Bone marrow (tissue), 2 donors: ENCODE data around the gene LRRC41.
A peak's percentile ranks its signal among the peaks of the same experiment; 100 is the strongest.
"Not testable (repeated sequence)": the region's sequence is repeated elsewhere in the genome, so short reads cannot be mapped to it uniquely, and the experiment has no call there.

Source experiments
- DNase-seq, 2 donors: peaks; one replicate each; lab custom pipeline; 2025; lab: John Stamatoyannopoulos, UW

The LRRC41 gene

DNA sequence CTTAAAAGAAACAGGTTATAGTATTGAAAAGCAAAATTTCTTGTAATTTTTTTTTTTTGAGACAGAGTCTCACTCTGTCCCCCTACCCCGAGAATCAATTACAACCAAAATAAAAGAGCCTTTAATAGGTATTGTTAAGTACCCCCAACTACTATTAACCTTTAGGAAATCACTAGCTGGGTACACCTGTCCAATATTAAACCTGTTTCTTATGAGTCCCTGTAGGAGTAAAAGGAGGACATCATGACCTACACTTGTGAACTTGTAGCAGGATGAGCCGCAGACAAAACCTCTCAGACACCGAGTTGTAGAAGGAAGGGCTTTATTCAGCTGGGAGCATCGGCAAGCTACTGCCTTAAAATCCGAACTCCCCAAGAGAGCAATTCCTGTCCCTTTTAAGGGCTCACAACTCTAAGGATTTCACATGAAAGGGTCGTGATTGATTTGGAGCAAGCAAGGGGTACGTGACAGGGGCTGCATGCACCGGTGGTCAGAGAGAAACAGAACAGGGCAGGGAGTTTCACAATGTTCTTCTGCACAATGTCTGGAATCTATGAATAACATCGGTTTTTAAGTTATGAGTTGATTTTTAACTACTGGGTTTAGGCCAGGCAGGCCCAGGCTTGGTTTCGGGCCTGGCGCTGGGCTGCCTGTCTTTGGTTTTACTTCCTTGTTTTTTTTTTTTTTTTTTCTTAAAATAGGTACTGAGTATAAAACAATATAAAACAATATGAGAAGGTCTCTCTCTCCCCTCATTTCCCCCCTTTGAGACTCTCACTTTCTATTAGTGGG is 22.1 kb upstream of the LRRC41 start:
- not testable (repeated sequence) for DNase-seq

DNA sequence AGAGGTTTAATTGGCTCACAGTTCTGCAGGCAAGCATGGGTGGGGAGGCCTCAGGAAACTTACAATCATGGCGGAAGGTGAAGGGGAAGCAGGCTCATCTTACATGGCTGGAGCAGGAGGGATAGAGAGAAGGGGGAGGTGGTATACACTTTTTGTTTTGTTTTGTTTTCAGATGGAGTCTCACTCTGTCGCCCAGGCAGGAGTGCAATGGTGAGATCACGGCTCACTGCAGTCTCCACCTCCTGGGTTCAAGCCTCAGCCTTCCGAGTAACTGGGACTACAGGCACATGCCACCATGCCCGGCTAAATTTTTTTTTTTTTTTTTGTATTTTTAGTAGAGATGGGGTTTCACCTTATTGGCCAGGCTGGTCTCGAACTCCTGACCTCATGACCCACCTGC is 18.8 kb upstream of the LRRC41 start:
- DNase-seq, result not testable (repeated sequence)

DNA sequence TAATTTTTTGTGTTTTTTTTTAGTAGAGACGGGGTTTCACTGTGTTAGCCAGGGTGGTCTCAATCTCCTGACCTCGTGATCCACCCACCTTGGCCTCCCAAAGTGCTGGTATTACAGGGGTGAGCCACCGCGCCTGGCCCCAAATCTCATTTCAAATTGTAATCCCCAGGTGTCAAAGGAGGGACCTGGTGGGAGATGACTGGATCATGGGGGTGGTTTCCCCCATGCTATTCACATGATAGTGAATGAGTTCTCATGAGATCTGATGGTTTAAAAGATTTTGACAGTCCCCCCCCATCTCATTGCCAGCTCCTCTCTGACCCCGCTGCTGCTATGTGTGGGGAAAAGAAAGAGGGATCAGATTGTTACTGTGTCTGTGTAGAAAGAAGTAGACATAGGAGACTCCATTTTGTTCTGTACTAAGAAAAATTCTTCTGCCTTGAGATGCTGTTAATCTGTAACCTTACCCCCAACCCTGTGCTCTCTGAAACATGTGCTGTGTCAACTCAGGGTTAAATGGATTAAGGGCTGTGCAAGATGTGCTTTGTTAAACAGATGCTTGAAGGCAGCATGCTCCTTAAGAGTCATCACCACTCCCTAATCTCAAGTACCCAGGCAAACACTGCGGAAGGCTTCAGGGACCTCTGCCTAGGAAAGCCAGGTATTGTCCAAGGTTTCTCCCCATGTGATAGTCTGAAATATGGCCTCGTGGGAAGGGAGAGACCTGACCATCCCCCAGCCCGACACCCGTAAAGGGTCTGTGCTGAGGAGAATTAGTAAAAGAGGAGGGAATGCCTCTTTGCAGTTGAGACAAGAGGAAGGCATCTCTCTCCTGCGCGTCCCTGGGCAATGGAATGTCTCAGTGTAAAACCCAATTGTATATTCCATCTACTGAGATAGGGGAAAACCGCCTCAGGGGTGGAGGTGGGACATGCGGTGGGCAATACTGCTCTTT is 16.8 kb upstream of the LRRC41 start:
- DNase-seq, result not testable (repeated sequence)

DNA sequence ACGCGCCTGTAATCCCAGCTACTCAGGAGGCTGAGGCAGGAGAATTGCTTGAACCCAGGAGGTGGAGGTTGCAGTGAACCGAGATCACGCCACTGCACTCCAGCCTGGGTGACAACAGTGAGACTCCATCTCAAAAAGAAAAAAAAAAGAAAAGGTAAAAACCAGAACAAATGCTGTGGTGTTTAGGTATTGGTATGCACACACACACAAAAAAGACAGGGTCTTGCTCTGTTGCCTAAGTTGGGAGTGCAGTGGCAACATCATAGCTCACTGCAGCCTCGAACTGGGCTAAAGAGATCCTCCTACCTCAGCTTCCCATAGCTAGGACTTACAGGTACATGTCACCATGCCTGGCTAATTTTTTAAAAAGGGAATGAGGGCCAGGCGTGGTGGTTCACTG is 15.9 kb upstream of the LRRC41 start:
- not testable (repeated sequence) for DNase-seq

DNA sequence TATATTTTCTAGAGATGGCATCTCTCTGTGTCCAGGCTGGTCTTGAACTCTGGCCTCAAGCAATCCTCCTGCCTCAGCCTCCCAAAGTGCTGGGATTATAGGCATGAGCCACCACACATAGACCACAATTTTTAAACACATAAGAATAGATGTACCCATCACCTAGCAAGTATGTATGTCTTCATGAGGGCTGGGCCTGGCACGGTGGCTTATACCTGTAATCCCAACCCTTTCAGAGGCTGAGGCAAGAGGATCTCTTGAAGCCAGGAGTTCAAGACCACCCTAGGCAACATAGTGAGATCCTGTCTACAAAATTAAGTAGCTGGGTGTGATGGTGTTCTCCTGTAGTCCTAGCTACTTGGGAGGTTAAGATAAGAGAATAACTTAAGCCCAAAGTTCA is 13.9 kb upstream of the LRRC41 start:
- DNase-seq, result no peak

DNA sequence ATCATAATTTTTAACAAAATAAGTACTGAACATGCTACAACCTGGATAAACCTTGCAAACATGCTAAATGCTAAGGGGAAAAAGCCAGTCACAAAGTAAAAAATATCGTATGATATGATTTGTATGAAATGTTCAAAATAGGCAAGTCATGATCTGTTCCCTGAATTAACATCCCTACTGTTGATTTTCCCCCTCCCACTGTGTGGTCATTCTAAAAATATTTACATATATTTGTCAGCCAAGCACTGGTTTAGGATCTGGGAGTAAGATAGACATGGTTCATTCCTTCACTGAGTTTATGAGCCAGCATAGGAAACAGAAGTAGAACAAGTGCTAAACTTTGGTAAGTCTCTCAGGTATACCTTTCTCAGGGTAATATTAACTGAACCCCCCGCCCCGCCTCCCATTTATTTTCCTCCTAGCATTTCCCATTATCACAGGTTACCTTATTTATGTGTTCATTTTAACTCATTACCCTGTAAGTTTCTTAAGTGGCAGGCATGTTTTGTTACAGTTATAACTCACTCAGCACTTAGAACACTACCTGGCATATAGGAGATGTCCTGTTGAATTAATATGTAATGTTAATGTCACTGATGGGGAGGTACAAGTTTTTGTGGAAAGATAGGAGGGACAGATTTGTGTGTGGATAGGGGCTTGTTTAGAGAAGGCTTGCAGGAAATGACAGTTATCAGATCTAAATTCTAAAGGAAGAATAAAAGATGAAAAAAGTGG is 12.4 kb upstream of the LRRC41 start:
- DNase-seq, result no peak

DNA sequence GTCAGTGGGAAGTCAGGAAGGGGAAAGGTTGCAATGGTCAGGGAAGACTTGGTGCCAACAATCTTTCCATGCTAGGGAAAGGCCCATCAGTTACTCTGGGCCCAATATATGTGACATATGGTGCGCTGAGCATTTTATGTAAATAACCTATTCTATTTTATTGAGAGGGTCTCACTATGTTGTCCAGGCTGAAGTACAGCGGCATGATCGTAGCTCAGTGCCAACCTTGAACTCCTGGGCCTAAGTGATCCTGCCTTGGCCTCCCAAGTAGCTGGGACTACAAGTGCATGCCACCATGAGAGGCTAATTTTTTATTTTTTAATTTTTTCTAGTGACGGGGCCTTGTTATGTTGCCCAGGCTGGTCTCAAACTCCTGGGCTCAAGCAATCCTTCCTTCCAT is 6.9 kb upstream of the LRRC41 start:
- DNase-seq, result no peak

DNA sequence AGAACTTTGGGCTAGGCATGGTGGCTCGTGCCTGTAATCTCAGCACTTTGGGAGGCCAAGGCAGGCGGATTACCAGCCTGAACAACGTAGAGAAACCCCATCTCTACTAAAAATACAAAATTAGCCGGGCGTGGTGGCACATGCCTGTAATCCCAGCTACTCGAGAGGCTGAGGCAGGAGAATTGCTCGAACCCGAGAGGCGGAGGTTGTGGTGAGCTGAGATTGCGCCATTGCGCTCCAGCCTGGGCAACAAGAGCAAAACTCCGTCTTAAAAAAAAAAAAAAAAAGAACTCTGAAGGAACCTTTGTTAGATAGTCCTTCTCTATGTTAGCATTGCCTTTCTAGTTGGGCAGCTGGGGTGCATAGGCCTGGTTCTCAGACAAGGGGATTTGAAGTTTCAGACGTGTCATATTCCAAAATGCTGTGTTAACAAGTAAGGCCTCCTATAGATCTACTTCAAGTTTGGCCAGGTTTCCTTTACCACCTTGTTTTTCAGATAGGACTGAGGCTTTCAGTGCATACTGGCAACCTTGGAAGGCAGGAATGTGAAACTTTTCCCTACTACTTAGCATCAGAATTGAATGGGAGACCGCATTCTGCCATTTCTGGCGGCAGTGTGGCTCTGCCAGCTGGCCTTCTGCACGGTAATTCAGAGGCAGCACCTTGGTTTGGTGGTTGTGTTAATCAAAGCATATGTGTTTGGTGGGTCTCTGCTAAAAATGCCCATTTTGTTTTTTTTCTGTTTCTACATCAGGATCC is 6.2 kb upstream of the LRRC41 start:
- no peak for DNase-seq

DNA sequence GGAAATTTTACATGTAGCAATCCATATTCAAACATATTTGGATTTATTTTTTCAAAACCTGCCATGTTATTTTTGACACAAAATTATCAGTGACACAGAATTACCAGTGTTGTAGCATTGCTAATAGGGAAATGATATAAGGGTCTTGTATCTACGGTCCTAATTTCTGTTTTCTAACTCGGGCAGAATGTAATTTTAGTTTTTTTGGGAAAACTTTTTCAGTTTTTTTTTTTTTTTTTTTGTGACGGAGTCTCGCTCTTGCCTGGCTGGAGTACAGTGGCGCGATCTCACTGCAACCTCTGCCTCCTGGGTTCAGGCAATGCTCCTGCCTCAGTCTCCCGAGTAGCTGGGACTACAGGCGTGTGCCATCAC is 2.7 kb upstream of the LRRC41 start:
- no peak for DNase-seq

DNA sequence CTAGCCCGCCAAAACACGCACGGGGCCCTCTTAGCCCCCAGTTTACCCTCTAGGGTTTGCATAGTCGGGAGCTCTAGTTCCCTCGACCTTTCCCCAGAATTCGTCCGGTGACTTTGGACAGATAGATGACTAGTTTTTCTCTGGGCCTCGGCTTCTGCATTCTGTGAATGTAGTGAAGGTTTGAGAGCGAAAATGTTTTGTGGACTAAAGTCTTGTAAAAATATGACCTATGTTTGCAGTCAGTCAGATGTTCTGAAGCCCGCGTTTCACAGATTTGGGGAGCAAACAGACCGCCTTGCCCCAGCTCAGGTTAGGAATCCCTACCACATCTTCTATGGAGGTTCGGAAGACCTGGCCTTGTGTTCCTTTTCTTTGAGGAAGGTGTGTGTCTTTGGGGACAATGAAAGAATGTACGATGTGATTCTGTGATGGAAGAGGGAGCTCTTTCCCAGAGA is 483 bp upstream of the LRRC41 start:
- no peak for DNase-seq

DNA sequence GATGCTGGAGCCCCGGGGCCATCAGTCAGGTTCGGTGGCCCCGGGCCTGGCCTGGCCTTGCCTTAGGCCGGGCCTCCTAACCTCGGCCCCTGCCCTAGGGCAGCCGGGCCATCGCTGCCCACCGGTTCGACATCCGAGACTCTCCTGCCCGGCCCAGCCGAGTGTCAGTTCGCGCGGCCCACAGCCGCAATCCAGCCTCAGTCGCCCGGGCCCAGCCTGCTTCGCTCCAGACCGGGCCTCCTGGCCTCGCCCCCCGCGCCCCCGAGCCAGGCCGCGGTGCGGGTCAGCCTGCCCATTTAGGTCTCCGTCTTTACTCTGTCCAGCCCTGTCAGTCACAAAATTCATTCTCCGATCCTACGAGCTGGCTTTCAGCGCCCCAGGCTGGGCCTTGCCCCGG is 777 bp downstream of the LRRC41 start:
- DNase-seq, result no peak

DNA sequence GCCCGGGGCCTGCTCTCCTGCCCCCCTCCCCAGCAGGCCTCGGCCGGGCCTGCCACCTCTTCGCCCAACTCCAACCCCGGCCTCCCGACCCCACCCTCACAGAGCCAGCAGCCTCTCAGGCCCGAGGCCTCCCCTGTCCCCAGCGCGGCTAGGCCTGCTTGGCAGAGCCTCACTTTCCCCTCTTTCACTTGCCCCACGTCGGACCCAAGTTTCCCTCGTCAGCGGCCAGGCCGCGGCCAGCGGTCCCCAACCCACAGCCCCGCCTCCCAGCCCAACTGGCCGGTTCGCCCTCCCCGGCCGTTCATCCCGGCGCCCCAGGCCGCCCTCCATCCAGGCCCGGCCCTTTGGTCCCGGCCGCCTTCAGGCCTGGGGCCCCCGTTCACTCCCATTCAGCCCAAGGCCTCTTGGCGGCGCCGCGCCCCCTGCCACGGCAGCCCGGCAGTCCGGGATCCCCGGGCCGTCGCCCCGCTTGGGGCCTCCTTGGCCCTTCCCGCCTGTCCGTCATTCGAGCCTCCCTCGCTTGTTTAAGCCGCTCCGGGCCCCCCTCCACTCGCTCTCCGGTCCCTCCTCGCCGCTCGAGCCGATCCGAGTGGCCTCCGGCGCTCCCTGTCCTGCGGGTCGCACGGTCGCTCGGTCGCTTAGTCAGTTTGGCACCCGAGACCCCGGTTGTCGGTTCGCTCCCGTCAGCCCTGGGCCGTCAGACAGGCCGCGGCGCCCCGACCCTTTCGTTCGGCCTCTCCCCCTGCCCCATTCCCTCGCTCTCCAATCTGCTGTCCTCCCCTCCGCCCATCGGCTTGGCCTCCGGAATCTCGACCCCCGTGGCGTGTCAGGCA is 1.4 kb downstream of the LRRC41 start:
- peak; percentile 26 to 75 for DNase-seq

DNA sequence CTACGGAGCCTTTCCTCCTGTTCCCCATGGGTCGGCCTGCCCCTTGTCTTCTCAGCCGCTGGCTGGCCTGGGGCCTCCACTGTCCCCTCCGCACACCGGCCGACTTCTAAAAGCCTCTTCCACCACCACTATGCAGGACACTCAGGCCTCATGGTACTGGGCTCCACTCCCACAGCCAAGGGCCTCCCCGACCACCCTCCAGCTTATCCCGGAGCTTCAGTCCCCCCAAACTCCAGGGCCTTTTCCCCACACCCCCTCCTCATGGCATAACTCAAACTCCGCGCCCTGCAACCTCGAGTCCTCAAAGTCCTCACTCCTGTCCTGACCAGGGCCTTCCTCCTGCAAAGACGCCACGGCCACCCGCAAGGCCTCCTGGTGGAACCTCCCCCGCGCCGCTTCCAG is 2.0 kb downstream of the LRRC41 start:
- no peak for DNase-seq

DNA sequence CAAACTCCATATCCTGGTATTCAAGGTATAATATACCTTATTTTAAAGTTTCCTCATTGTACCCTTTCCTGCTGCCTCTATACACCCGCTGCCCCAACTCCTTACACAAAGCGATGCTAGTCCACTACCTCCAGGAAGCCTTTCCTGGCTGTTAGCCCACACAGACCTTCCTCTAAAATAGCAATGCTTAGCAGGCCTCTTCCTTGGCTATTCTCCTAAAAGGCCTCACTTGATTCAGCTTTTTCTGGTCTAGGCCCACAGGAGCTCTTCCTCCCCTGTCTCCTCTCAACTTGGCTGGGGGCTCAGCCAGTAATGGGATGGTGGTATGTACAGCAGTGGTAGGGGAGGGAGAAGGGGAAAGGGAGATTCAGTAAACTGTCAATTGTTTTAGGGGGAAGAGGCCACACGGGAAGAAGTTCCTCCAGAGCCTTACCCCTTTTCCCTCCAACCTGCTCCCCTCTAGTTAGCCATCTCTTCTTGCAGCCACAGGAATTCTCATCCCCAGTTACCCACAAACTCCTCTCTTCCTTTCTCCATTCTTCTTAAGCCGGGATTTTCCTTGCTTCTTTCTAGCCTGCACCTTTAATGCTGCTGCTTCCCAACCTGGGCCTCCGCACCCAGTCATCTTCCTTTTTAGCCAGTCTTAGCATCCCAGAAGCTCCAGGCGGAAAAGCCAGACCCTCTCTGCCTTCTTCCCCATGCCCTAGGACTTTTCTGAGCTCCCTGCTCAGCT is 2.6 kb downstream of the LRRC41 start:
- no peak for DNase-seq

DNA sequence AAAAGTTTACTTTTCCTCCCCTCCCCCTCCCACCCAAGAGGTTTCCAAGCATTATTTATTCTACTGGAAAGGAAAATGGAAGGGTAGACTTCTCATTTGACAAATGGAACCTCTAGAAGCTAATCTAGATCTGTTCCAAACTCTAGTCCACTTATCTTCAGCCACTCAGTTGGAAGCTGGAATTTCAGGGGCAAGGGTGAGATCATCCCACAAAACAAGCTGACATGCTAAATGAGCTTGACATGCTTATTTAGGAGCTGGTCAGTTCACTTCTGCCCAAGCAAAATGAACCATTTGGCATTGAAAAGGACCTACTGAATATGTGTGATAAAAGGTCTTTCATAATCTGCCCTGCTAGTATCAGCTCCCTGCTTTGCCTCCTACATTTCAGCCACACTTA is 5.0 kb downstream of the LRRC41 start:
- no peak for DNase-seq

DNA sequence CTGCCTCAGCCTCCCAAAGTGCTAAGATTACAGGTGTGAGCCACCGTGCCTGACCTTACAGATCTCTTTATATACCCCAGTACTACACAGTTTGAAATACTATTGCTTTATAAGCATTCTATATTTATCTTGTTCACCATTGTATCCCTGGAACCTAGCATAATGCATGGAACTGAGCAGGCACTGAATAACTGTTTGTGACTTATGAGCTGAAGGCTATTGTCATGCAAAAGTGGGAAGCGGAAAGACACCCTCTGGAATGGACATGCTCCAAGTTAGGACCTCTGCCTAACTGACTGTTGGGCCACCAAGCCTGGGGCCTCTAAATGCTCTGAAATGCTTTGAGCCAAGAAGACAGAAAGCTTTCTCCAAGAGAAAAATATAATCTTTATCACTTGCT is 8.1 kb downstream of the LRRC41 start:
- no peak for DNase-seq

DNA sequence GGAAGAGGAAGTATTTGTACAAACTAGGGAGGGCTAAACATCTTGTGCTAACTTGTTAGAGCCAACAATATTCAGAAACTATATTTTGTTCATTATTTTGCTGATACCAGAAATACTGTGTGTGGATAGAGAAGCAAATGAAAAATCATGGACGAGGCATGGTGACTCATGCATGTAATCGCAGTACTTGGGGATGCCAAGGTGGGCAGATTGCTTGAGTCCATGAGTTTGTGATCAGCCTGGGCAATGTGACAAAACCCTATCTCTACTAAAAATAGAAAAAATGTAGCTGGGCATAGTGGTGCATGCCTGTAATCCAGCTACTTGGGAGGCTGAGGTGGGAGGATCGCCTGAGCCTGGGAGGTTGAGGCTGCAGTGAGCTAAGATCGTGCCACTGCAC is 13.4 kb downstream of the LRRC41 start:
- no peak for DNase-seq

DNA sequence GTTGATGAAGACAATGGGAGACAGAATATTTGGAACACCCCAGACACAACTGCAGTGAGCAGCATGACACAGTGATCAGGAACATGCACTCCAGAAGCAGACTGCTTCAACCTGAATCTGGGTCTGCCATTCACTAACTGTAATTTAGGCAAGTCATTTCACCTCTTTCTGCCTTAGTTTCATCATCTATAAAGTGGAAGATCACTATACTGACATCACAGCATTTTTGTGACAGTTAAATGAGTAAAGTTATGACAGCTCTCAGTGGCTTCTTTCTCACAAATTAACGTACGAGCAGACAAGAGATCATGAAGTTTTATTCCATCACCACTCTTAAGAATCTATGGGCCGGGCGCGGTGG is 14.3 kb downstream of the LRRC41 start:
- no peak for DNase-seq

DNA sequence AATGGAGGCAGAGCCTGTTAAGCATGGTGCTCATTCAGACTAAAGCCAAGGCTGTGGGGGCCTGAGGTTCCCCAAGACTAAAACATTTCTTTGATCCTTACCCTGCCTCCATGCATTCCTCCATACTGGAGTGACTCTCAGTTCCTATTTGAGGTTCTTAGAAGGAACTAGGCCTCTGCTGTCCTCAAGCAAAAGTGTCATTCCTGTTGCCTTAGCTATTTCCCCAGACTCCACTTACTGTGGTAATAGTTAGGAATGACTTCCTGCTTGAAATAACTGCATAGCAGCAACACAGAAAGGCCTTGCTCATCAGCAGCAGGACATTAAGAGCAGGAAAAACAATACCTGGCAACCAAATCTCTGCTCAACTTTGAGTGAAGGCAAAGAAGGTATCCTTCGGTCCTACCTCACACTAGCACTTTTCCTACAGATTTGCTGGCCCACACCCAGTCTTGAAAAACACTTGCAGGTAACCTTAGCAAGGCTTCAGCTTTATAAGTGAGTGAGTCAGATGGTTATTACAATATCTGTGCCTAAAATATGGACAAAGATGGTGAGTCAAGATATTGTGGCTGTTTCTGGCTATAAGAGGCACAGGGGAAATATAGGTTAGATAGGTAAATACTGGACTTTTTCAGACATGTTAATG is 14.8 kb downstream of the LRRC41 start:
- no peak for DNase-seq
